Activated CD4-positive, alpha-beta T cell treated with anti-CD3 and anti-CD28 coated beads, Interleukin-2, amount 10 ng/mL, durations not matched to agents 24 days and 14 days (primary cell): ENCODE results near the gene ZNF683. TPM values are rescaled to one million over a fixed set of nuclear protein-coding genes. Genes with fewer than 3 reads are reported as not detected.

Experiments
- DNase-seq: peaks from one replicate; pipeline ENCODE4 v3.0.0; 2022
- H3K27ac Mint-ChIP-seq: one replicate; pipeline ENCODE4 v1.8.0; 2022; ENCODE audit warnings: mild to moderate bottlenecking, mixed read lengths
- H3K27me3 Mint-ChIP-seq: one replicate; pipeline ENCODE4 v1.8.0; 2022; ENCODE audit warnings: mixed read lengths
- H3K36me3 Mint-ChIP-seq: one replicate; pipeline ENCODE4 v1.8.0; 2022; ENCODE audit warnings: low read depth, mild to moderate bottlenecking, mixed read lengths
- H3K4me1 Mint-ChIP-seq: one replicate; pipeline ENCODE4 v1.8.0; 2021; ENCODE audit warnings: mixed read lengths
- H3K4me3 Mint-ChIP-seq: one replicate; pipeline ENCODE4 v1.8.0; 2022; ENCODE audit warnings: mild to moderate bottlenecking, moderate library complexity, mixed read lengths
- H3K9me3 Mint-ChIP-seq: one replicate; pipeline ENCODE4 v1.8.0; 2021; ENCODE audit warnings: mixed read lengths
- intact Hi-C: fragments of 100-400 bp; cut with micrococcal nuclease; formaldehyde crosslinking; loops from one replicate; pipeline ENCODE4 v1.15.1; 2023
- total RNA-seq: library from RNA; stranded (reverse); gene quantifications from 2 replicates; pipeline ENCODE4 v1.2.3, GENCODE V29; 2022

ZNF683 gene
- total RNA-seq, 1 donor from 2014 or later: not detected

- H3K27me3 Mint-ChIP-seq: no peaks in the 10 kb centered on the region
- no peaks in the 10 kb centered on the region for H3K9me3 Mint-ChIP-seq
- H3K4me3 Mint-ChIP-seq: no peak overlapping the region
- no peak overlapping the region for H3K27ac Mint-ChIP-seq
- no peak for DNase-seq
- intact Hi-C loops: no loop called here
- no peaks in the 10 kb centered on the region for H3K4me1 Mint-ChIP-seq
- peaks cover 9% of the 10 kb centered on the region for H3K36me3 Mint-ChIP-seq
These were observed 44.0 kb downstream of the ZNF683 start for GRCh38 chr1:26328597-26328996.

GRCh38 chr1:26327956-26328362, 44.6 kb downstream of the ZNF683 start:
- DNase-seq: no peak
- intact Hi-C loops: no loop called here
- H3K36me3 Mint-ChIP-seq: peaks cover 14% of the 10 kb centered on the region

GRCh38 chr1:26324550-26324949, 48.0 kb downstream of the ZNF683 start:
- H3K27me3 Mint-ChIP-seq: no peaks in the 10 kb centered on the region
- peaks cover 25% of the 10 kb centered on the region for H3K4me1 Mint-ChIP-seq
- no peaks in the 10 kb centered on the region for H3K9me3 Mint-ChIP-seq
- H3K36me3 Mint-ChIP-seq: peaks cover 38% of the 10 kb centered on the region
- H3K27ac Mint-ChIP-seq: no peak overlapping the region
- intact Hi-C loops: loop anchor here (5.0 kb wide), 2 partner anchors 38 to 63 kb away; no protein-coding TSS in a partner anchor
- DNase-seq: no peak
- H3K4me3 Mint-ChIP-seq: no peak overlapping the region

More at GRCh38 chr1:26327956-26328362, 44.6 kb downstream of the ZNF683 start:
- no peak overlapping the region for H3K27ac Mint-ChIP-seq
- H3K9me3 Mint-ChIP-seq: no peaks in the 10 kb centered on the region
- no peaks in the 10 kb centered on the region for H3K27me3 Mint-ChIP-seq
- peaks cover 4% of the 10 kb centered on the region for H3K4me1 Mint-ChIP-seq
- no peak overlapping the region for H3K4me3 Mint-ChIP-seq

- Mint-ChIP-seq H3K4me1 (peaks cover 26% of the 10 kb centered on the region), H3K27ac (no peak overlapping the region), H3K4me3 (no peak overlapping the region), H3K27me3 (no peaks in the 10 kb centered on the region), H3K36me3 (peaks cover 46% of the 10 kb centered on the region), H3K9me3 (no peaks in the 10 kb centered on the region)
- DNase-seq: no peak
- intact Hi-C loops: loop anchor here (5.0 kb wide), 2 partner anchors 39 to 64 kb away; no protein-coding TSS in a partner anchor
These were observed 49.2 kb downstream of the ZNF683 start for GRCh38 chr1:26323382-26323781.

DNA sequence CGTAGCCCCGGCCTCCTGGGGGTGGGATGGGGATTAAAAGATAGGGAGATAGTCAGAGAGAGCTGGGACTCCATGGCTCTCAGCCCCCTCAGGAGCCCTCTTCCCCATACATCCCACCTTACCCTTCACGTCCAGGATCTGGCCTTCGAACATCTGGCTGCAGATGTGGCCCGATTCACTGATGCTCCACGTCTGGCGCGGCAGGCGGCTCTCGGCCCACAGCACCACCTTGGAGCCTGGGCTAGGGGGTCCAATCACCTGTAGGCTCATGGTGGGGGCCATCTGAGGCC, 50.6 kb downstream of the ZNF683 start:
- peaks cover 50% of the 10 kb centered on the region for H3K36me3 Mint-ChIP-seq

GRCh38 chr1:26321315-26322041, 51.1 kb downstream of the ZNF683 start:
- Mint-ChIP-seq H3K27ac (peak overlapping the region; percentile 96), H3K27me3 (no peaks in the 10 kb centered on the region), H3K9me3 (no peaks in the 10 kb centered on the region), H3K36me3 (peaks cover 50% of the 10 kb centered on the region), H3K4me3 (peak overlapping the region; percentile 82), H3K4me1 (peaks cover 40% of the 10 kb centered on the region)
- peak; percentile 99 for DNase-seq
- intact Hi-C loops: loop anchor here (1.0 to 5.0 kb wide), 6 partner anchors 36 to 152 kb away; partner anchors contain the start of genes CEP85 and ZNF593

More for the DNA sequence above, 50.6 kb downstream of the ZNF683 start:
- no peak overlapping the region for H3K4me3 Mint-ChIP-seq
- no peaks in the 10 kb centered on the region for H3K27me3 Mint-ChIP-seq
- no peak for DNase-seq
- intact Hi-C loops: loop anchor here (5.0 kb wide), 2 partner anchors 40 to 65 kb away; no protein-coding TSS in a partner anchor
- no peak overlapping the region for H3K27ac Mint-ChIP-seq
- no peaks in the 10 kb centered on the region for H3K9me3 Mint-ChIP-seq
- H3K4me1 Mint-ChIP-seq: peaks cover 36% of the 10 kb centered on the region

DNA sequence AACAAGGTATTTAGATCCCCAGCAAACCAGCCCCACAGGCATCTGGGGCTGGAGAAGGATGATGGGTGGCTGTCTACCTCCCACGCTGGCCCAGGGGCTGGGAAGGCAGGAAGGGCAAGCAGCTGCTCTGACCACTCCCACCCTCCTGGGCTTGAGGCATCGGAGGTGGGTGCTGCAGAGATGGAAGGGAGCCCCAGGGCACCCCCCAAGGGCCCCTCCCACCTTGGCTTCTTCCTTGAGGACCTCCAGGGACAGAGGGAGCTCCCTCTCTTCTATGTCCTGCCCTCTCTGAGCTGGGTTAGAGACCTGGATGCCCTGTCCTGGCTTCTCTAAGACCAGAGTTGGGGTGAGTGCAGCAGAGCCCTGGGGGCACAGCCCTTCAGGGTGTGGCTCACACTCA, 51.7 kb downstream of the ZNF683 start:
- Mint-ChIP-seq H3K9me3 (no peaks in the 10 kb centered on the region), H3K27ac (peak overlapping the region; percentile 96)

DNA sequence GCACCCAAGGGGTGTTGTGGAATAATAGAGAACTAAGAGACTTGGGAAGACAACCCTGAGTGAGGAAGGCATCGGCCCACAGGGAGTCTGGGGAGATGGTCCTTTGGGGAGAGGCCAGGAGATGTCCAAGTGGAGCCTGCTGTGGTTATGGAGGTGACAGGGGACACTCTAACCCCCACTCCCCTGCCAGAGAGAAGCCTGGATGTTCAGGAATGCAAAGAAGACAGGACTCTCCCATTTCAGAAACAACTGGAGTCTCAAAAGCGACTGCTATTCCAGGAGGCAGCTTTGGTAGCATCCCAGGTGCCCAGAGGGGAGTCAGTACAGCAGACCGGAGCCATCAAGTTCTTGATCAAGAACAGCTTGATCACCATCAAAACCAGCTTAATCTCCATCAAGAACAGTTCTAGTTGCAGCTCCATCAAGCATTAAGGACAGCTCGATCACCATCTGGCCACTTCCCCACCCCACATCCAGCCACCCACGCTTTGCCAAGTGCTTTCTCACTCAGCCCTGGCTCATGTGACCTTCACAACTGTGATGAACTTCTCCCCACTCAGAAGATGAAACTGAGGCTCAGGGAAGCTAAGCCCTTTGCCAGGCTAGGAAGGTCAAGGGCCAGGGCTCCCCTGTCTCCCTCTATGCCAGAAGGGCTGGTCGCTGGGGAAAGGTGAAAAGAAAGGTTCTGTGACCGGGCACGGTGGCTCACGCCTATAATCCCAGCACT, 54.0 kb downstream of the ZNF683 start:
- DNase-seq: peak; percentile 75
- Mint-ChIP-seq H3K27me3 (no peaks in the 10 kb centered on the region), H3K4me1 (peaks cover 64% of the 10 kb centered on the region), H3K9me3 (no peaks in the 10 kb centered on the region), H3K36me3 (peaks cover 40% of the 10 kb centered on the region), H3K4me3 (peak overlapping the region; percentile 82), H3K27ac (peak overlapping the region; percentile 96)
- intact Hi-C loops: loop anchor here (1.0 to 5.0 kb wide), 4 partner anchors 12 to 262 kb away; partner anchors contain the start of genes HMGN2, PDIK1L and UBXN11

More for the DNA sequence above, 51.7 kb downstream of the ZNF683 start:
- peak overlapping the region; percentile 82 for H3K4me3 Mint-ChIP-seq
- H3K36me3 Mint-ChIP-seq: peaks cover 50% of the 10 kb centered on the region
- H3K27me3 Mint-ChIP-seq: no peaks in the 10 kb centered on the region
- intact Hi-C loops: loop anchor here (1.0 to 5.0 kb wide), 6 partner anchors 36 to 152 kb away; partner anchors contain the start of genes CEP85 and ZNF593
- peak; percentile 67 for DNase-seq
- H3K4me1 Mint-ChIP-seq: peaks cover 45% of the 10 kb centered on the region

DNA sequence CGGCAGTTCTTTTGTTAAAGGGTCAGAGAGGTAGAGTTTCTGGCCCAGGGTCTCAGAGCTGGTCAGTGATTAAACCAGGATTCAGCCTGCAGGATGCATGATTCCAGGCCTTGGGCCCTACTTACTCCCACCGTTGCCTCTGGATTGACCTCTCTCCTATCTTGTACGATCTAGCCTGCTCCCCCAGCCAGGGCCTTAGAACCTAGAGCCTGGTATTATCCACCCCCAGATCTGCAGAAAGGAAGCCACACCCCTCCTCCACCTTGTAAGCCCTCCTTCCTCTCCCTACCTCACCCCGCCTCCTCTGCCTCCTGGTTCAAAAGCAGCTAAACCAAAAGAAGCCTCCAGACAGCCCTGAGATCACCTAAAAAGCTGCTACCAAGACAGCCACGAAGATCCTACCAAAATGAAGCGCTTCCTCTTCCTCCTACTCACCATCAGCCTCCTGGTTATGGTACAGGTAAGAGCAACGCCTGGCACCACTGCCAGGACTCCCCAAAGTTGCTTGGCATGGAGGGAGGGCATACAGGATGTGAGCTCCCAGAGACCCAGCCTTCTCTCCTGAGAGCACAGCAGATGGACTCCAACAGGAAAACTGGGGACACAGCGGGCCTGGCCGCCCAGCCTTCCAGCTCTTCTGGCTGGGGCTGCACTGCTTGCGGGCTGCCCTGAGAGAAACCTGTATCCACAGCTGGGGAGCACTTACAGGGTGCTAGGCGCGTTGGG, 54.8 kb downstream of the ZNF683 start, which contains the start of gene CD52:
CD52 (plus strand) TSS at position 347 of the 726 bp plus-strand sequence; CDS start at position 407, 60 bp downstream.
- Mint-ChIP-seq H3K27me3 (no peaks in the 10 kb centered on the region), H3K9me3 (no peaks in the 10 kb centered on the region), H3K4me1 (peaks cover 64% of the 10 kb centered on the region), H3K27ac (peak within 1 kb of the TSS; percentile 96), H3K4me3 (peak within 1 kb of the TSS; percentile 82), H3K36me3 (peaks cover 34% of the 10 kb centered on the region)
- DNase-seq: peak; percentile 94
- intact Hi-C loops: loop anchor here (2.0 to 5.0 kb wide), 2 partner anchors 155 to 263 kb away; partner anchors contain the start of gene HMGN2

DNA sequence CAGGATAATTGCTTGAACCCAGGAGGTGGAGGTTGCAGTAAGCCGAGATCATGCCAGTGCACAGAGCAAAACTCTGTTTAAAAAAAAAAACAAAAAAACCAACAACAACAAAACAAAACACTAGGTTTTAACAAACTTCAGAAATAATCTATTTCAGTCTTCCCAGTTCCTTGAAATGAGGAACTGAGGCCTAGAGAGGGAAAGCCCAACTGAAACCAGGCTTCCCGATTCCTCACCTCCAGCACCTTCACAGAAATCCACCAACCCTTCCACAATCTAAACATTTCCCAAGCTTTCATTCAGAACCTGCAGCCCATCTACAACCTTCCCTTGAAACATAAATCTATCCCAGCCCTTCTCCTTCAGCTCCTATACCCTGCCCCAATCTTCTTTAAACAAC, 55.4 kb downstream of the ZNF683 start:
- peak overlapping the region; percentile 96 for H3K27ac Mint-ChIP-seq
- H3K27me3 Mint-ChIP-seq: no peaks in the 10 kb centered on the region
- no peak for DNase-seq
- peak overlapping the region; percentile 82 for H3K4me3 Mint-ChIP-seq
- H3K36me3 Mint-ChIP-seq: peaks cover 29% of the 10 kb centered on the region
- H3K4me1 Mint-ChIP-seq: peaks cover 59% of the 10 kb centered on the region
- intact Hi-C loops: loop anchor here (5.0 kb wide), 1 partner anchor 155 kb away; the partner anchor contains the start of gene HMGN2
- H3K9me3 Mint-ChIP-seq: no peaks in the 10 kb centered on the region

GRCh38 chr1:26315874-26316850, 56.4 kb downstream of the ZNF683 start:
- no peak for DNase-seq
- Mint-ChIP-seq H3K36me3 (peaks cover 22% of the 10 kb centered on the region), H3K27me3 (no peaks in the 10 kb centered on the region), H3K9me3 (no peaks in the 10 kb centered on the region), H3K27ac (peak overlapping the region; percentile 55), H3K4me1 (peaks cover 57% of the 10 kb centered on the region), H3K4me3 (peak overlapping the region; percentile 82)
- intact Hi-C loops: loop anchor here (5.0 kb wide), 1 partner anchor 156 kb away; the partner anchor contains the start of gene HMGN2

- DNase-seq: no peak
- no peak overlapping the region for H3K27ac Mint-ChIP-seq
- peaks cover 48% of the 10 kb centered on the region for H3K4me1 Mint-ChIP-seq
- no peaks in the 10 kb centered on the region for H3K9me3 Mint-ChIP-seq
- no peaks in the 10 kb centered on the region for H3K27me3 Mint-ChIP-seq
- intact Hi-C loops: no loop called here
- H3K36me3 Mint-ChIP-seq: peaks cover 12% of the 10 kb centered on the region
- no peak overlapping the region for H3K4me3 Mint-ChIP-seq
These were observed 58.0 kb downstream of the ZNF683 start for GRCh38 chr1:26314501-26314900.
